AG10803 (cell line): ENCODE results near the gene AGBL2.
"Not testable (repeated sequence)": the region's sequence is repeated elsewhere in the genome, so short reads cannot be mapped to it uniquely, and the experiment has no call there.

Experiments
- DNase-seq: peaks from one replicate; pipeline ENCODE4 v3.0.0; 2010; ENCODE audit warnings: low read depth
- H3K4me3 ChIP-seq: 2 replicates; pipeline ENCODE4 v1.5.1; 2011; ENCODE audit warnings: mild to moderate bottlenecking, low read length, control low read depth
- CTCF ChIP-seq: conservative IDR thresholded peaks from 2 replicates; pipeline ENCODE4 v1.5.1; 2011; ENCODE audit warnings: mild to moderate bottlenecking, low read length, control low read depth, inconsistent platforms

The AGBL2 gene

GRCh38 chr11:47686151-47686550 is 29.0 kb downstream of the AGBL2 start:
- no peak for TF ChIP-seq CTCF
- no peak overlapping the region for H3K4me3 ChIP-seq
- DNase-seq = no peak

- DNase-seq = no peak
- no peak for TF ChIP-seq CTCF
- no peak overlapping the region for H3K4me3 ChIP-seq
These were observed 39.3 kb downstream of the AGBL2 start for GRCh38 chr11:47675851-47676250.

GRCh38 chr11:47672283-47672730 is 42.9 kb downstream of the AGBL2 start:
- TF ChIP-seq CTCF = no peak
- no peak for DNase-seq
- H3K4me3 ChIP-seq = no peak overlapping the region

- DNase-seq = no peak
- no peak overlapping the region for H3K4me3 ChIP-seq
- TF ChIP-seq CTCF = no peak
These were observed 45.3 kb downstream of the AGBL2 start for GRCh38 chr11:47669856-47670255.

- H3K4me3 ChIP-seq = no peak overlapping the region
- no peak for TF ChIP-seq CTCF
- no peak for DNase-seq
These were observed 46.5 kb downstream of the AGBL2 start for GRCh38 chr11:47668665-47669064.

- DNase-seq = no peak
- no peak overlapping the region for H3K4me3 ChIP-seq
- no peak for TF ChIP-seq CTCF
These were observed 47.6 kb downstream of the AGBL2 start for GRCh38 chr11:47667555-47667954.

GRCh38 chr11:47667135-47667534 is 48.0 kb downstream of the AGBL2 start:
- no peak for TF ChIP-seq CTCF
- DNase-seq = no peak
- no peak overlapping the region for H3K4me3 ChIP-seq

- not testable (repeated sequence) for H3K4me3 ChIP-seq, DNase-seq
These were observed 50.2 kb downstream of the AGBL2 start for GRCh38 chr11:47664936-47665335.
